ENCODE measurements around the gene KLHL22. TPM values are rescaled to one million over a fixed set of nuclear protein-coding genes. Genes with fewer than 3 reads are reported as not detected.

Gene KLHL22
- total RNA-seq, 1 donor from 2014 or later = 18.0 TPM

DNA sequence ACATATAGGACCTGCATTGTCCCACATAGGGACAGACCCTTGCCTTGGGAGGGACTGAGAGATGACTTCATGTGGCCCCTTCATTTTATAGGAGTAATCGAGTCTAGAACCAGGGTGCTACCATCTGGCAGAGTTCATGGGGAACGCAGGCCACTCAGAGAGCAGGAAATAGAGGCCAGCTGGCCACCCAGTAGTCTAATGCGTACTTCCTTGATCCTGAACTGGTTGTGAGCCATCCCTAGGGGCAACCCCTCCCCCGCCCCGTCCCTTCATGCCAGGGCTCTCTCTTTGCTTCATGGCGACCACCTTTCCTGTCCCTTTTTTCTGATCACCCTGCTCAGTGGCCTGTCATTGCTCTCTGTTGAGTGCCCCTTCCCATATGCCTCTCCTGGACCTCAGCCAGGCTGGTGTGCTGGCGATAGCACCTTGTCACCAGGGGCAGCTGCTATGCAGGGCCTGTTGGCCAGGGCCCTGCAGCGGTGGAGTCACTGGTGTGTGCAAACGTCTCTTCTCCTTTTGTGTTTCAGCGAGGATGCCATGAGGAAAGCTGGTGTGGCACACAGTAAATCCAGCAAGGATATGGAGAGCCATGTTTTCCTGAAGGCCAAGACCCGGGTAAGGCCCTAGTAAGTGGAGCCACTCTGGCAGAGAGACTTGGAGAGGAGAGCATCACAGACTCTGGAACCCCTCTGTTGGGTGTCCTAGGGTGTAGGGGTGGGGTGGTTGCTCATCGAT is 41.2 kb upstream of the KLHL22 start:
- H3K4me3 ChIP-seq (ENCODE audit: low read depth, low read length) = no peak overlapping the region
- no peak for TF ChIP-seq CTCF (conservative IDR thresholded peaks at IDR 0.05; ENCODE audit: low read depth, low read length)
- DNase-seq (ENCODE audit: low read depth) = no peak

DNA sequence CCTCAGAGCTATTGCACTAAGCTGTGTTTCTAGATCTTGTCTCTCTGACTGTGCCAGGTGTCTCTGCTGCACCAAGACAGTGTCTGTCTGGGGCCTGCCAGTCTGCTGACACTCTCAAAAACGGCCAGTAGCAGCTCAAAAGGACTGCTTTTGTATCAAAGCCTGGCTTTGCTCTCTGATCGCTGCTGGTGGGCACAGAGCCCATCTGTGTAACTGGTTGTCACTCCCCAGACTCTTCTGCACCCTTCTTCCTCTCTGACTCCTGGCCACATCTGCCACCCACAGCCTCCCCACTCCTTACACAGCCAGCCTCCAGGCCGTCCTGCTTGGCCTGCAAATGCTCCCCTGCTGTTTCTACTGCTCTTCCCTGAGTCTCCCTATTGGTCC is 38.3 kb upstream of the KLHL22 start:
- no peak overlapping the region for H3K4me3 ChIP-seq (ENCODE audit: low read depth, low read length)
- TF ChIP-seq CTCF (conservative IDR thresholded peaks at IDR 0.05; ENCODE audit: low read depth, low read length) = no peak
- DNase-seq (ENCODE audit: low read depth) = no peak

GRCh38 chr22:20533095-20533878 is 37.7 kb upstream of the KLHL22 start:
- H3K4me3 ChIP-seq (ENCODE audit: low read depth, low read length) = no peak overlapping the region
- TF ChIP-seq CTCF (conservative IDR thresholded peaks at IDR 0.05; ENCODE audit: low read depth, low read length) = no peak
- DNase-seq (ENCODE audit: low read depth) = no peak

DNA sequence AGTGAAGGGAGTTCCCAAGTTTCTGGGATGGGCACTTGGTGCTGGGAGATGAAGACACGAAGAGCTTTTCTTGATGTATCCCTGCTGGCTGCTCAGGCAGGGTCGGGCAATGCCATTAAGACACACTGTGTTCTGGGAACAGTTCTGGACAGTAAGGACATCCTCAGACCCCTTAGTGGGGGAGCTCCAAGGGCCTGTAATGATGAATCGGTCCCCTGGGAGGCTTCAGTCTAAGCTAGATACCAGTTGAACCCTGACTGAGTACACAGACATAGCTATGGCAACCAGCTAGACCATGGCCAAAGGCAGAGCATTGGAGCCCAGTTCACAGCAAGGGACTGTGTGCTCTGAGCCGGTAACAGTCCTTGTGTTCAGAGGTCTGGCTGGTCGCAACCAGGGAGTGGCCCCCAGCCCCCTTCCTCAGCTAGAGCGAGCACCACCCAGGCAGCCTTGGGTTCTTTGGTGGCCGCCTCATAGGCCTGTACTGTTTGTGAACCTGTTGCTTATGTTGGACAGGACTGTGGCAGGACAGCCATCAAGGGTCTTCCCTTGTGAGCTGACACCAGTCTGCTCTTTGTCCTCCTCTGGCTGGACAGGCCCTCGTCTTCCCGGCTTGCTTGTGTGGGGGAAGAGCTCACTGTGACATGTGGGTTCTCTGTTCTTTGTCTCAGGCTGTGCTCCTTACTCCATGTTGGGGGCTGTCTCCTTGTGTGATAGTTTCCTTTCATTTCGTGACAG is 36.8 kb upstream of the KLHL22 start:
- H3K4me3 ChIP-seq (ENCODE audit: low read depth, low read length) = no peak overlapping the region
- DNase-seq (ENCODE audit: low read depth) = no peak
- no peak for TF ChIP-seq CTCF (conservative IDR thresholded peaks at IDR 0.05; ENCODE audit: low read depth, low read length)

DNA sequence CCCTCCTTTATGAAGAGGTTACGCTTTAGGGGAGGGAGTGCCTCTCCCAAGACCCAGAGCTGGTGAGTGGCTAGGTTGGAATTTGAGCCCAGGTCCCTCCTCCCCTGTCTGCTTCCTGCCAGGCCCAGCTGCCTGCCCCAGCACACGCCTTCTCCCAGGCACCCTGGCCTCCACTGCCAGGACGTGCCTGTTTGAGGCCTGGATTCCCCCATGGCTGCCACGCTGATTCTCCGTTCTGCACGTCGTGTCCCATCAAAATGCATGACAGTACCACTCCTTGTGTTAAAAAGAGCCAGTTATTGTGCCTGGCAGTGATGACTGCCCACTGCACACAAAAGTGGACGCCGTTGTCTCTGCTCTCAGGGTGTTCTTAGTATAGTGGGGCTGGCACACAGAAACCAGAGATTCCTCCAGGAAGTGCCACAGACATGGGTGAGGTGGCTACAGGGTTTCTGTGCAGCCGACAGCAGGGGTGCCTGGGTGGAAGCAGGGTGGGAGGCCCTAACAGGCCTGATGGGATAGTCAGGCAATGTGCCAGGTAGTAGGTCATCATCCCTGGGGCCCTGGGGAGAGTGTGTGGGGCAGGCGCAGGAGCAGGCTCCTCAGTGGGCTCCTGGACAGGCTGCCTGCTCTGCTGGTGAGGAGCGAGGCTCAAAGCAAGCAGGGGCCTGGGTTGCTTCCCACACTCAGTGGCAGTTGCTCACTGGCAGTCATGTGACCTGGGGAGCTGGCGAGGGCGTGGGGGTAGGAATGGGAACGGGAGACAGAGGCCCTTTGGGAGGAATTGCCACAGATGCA is 36.0 kb upstream of the KLHL22 start:
- DNase-seq (ENCODE audit: low read depth) = no peak
- H3K4me3 ChIP-seq (ENCODE audit: low read depth, low read length) = no peak overlapping the region
- TF ChIP-seq CTCF (conservative IDR thresholded peaks at IDR 0.05; ENCODE audit: low read depth, low read length) = no peak

DNA sequence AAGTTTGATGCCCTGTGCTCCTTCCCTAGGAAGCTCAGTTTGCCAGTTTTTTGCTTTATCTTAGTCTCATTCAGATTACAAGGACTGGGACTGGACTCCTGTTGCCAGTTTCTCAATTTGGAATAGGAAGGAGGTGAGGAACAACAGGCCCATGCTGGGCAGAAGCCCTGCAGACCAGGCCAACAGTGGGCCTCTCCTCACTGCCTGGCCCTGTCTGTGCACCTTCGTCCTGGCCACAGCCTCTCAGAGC is 35.5 kb upstream of the KLHL22 start:
- DNase-seq (ENCODE audit: low read depth) = no peak
- no peak overlapping the region for H3K4me3 ChIP-seq (ENCODE audit: low read depth, low read length)
- no peak for TF ChIP-seq CTCF (conservative IDR thresholded peaks at IDR 0.05; ENCODE audit: low read depth, low read length)

Measured in epithelial cell of proximal tubule (primary cell).